ENCODE measurements around the gene CREB3L2.
"Not testable (repeated sequence)": the region's sequence is repeated elsewhere in the genome, so short reads cannot be mapped to it uniquely, and the experiment has no call there.

CREB3L2 gene

DNA sequence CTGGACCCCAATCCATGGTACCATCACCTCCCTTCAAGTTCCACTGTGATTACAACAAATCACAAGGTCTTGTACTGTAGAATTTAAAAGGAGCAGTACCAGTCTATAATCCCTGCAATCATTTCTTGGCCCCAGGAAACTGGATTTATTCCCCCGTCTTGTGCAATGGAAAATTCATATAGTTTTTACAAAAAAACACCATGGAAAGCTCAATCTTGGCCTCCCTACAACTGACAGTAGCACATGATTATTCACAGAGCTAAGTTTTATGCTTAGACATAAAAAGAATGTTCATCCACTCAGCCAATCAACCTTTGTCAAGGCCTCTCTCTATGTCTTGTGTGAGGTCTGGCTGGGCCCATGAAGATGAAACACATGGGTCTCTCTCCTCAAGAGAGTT is 165.3 kb downstream of the CREB3L2 start:
- DNase-seq (ENCODE audit: low spot score): no peak

DNA sequence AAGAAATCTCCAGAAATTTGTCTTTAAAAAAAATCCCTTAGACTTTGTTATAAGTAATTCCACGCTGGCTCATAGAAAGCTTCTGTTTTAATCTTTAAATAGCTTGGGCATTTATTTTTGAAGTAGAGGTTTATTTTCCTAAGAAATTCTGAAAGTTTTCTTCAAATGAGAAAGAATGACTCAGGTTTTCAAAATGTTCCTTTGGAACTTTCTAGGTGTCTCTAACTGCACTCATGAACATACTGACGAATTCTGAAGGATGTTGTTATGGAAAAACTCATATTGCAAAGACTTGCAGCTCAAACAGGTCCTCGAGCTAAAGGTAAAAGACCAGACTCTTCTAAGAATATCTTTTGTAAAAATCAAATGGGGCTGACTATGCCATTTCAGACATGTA is 165.8 kb downstream of the CREB3L2 start:
- DNase-seq (ENCODE audit: low spot score): no peak

DNA sequence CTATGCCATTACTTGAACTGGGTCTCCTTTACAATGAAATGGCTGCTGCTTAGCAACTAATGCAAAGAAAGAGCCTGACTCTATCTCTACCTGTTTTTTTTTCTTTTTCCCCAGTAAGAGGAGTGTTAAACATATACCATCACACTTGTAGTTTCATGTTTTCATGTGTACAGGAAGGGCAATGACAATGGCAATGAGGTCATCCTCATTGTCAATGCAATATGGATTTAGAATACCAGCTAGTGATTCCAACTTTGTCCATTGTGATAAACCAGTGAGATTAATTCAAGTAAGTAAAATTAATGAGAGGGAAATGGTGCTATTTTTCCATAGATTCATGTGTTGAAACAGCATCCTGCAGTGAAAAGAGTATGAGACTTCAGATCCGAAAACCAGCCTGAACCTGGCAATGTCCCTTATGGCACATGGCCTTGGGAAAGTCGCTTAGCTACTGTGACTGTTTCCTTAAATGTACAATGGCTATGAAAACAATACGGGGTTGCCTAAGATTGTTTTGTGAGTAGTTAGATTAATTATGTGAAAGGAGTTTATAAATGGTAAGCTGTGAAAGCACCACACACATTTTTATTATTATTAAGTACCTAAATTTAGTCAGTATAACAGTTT is 166.3 kb downstream of the CREB3L2 start:
- no peak for DNase-seq (ENCODE audit: low spot score)

DNA sequence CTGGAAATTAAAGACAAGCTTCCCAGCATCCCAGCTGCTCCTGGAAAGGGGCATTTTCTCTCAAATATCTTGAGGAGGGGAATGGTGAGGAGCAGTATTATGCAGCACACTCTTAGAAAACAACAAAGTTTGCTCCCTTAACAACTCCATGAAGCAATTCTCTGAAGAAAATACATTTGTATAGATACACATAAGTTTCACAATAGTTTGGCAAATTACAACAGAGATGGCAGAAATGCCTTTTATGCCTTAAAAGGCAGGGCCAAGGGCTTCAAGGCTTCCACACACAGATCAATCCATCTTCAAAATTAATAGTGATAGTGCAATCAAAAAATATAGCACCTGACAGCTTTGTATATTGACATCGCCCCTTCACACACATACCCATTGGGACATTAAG is 167.3 kb downstream of the CREB3L2 start:
- no peak for DNase-seq (ENCODE audit: low spot score)

DNA sequence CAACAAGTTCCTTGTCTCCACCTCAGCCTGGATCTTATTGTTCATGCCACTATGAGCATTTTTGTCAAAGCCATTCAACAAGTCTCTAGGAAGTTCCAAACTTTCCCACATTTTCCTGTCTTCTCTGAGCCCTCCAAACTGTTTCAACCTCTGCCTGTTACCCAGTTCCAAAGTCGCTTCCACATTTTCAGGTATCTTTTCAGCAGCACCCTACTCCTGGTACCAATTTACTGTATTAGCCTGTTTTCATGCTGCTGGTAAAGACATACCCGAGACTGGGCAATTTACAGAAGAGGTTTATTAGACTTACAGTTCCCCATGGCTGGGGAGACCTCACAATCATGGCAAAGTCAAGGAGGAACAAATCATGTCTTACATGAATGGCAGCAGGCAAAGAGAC is 168.9 kb downstream of the CREB3L2 start:
- DNase-seq (ENCODE audit: low spot score): not testable (repeated sequence)

DNA sequence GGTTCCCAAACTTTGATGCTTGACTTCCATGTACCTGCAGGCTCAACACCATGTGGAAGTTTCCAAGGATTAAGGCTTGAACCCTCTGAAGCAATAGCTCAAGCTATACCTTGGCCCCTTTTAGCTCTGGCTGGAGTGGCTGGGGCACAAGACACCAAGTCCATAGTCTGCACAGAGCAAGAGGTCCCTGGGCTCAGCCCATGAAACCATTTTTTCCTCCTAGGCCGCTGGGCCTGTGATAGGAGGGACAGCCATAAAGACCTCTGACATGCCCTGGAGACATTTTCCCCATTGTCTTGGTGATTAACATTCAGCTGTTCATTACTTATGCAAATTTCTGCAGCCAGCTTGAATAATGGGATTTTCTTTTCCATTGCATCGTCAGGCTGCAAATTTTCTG is 169.5 kb downstream of the CREB3L2 start:
- no peak for DNase-seq (ENCODE audit: low spot score)

DNA sequence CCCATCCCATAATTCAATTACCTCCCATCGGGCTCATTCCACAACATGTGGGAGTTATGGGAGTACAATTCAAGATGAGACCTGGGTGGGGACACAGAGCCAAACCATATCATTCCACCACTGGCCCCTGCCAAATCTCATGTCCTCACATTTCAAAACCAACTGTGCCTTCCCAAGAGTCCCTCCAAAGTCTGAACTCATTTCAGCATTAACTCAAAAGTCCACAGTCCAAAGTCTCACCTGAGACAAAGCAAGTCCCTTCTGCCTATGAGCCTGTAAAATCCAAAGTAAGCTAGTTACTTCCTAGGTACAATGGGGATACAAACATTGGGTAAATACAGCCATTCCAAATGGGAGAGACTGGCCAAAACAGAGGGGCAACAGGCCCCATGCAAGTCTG is 170.3 kb downstream of the CREB3L2 start:
- DNase-seq (ENCODE audit: low spot score): not testable (repeated sequence)

DNA sequence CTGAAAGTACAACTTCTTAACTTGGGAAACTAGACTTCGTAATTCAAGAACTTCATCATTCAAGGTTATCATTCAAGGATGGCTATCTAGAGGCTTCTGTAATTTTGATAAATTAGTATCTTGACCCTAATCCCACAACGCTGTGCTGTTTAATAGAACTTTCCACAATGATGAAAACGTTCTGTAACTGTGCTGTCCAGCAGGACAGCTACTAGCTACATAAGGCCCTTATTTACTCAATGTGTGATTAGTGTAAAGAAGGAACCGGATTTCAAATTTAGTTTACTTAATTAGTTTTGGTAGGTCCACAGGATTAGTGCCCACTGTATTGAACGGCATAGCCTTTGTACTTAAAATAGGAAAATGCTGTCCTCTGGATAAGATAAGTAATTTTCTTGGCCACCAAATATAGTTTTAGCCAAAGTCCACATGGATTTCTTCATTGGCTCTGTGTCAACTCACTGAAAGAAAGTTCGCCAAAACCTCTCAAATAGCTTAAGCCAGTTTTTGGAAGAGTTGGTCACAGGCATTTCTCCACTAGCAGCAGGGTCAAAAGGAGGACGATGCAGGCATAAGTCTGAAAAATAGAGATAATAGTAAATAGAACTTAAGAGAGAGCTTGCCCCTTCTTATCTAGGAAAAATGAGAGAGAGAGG is 172.4 kb downstream of the CREB3L2 start:
- no peak for DNase-seq (ENCODE audit: low spot score)

DNA sequence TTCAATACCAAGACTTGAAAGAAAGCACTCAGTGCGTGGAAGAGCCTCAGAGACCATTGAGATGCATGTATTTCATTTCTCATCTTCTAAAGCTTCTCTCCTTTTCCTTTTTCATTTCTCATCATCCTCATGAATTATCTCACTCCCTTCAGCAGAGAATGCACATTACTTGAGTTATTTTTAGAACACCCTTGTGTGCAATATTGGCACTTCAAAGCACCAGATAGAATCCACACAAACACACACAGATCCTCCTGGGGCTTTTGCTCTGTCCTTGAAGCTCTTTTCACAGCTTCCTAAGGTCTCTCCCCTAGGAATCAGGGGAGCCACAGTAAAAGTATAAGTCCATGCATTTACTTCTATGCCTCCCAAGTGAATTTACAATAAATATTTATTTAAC is 173.4 kb downstream of the CREB3L2 start:
- DNase-seq (ENCODE audit: low spot score): no peak

DNA sequence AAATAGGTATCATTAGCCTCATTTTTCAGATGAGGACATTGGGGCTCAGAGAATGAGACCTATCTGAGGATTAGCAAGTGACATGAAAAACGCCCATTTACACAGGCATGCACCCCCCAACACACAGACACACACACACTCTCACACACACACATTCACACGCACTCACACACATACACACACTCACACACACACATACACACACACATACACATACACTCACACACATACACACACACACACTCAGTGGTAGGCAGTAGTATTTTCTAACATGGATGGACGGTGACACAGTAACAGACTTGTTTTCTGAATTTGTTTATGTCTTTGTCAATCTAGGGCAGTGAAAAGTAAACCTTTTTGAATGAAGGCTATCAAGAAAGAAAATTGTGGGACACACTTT is 176.4 kb downstream of the CREB3L2 start:
- no peak for DNase-seq (ENCODE audit: low spot score)

Measured in putamen (tissue), 1 donor.